ENCODE data around the gene VPS33A.
A peak's percentile ranks its signal among the peaks of the same experiment; 100 is the strongest.

VPS33A gene

DNA sequence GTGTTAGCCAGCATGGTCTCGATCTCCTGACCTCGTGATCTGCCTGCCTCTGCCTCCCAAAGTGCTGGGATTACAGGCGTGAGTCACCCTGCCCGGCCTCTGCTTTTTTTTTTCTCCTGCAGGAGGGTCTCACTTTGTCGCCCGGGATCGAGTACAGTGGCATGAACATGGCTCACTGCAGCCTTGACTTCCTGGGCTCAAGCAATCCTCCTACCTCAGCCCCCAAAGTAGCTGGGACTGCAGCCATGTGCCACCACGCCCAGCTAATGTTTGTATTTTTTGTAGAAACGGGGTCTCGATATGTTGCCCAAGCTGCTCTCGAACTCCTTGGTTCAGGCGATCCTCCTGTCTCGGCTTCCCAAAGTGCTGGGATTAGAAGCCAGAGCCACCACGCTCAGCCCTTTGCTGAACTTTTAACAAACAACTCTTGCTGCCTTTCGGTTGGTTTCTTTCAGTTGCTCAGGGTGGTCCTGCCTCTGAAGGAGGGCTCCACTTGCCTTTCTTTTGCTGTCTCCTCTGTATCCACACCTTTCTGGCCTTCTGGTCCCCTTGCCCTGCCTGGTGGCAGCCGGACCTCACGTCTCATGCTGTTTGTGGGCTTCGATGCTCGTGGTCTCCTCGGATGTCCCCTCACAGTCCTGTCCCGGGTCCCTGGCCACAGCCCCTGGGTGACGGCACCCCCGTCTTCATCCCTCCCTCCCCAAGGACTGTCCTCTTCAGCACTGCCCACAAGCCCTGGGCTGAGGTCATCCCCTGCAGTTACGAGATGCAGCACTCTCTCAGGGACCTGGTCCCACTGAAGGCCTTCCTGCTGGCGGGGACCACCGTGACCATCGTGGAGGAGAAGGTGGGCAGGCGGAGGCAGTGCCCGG, 66.6 kb downstream of the VPS33A start:
- Histone ChIP-seq H3K4me1 (ENCODE audit: insufficient read depth, low read length, severe bottlenecking) (peaks cover 43% of the 10 kb centered on the region), H3K36me3 (ENCODE audit: insufficient read depth, low read length) (peaks cover 6% of the 10 kb centered on the region; the same call in 1 of the 2 replicates), H3K27ac (ENCODE audit: low read depth, low read length, poor library complexity, severe bottlenecking) (no peak overlapping the region), H3K79me2 (ENCODE audit: insufficient read depth, low read length) (no peaks in the 10 kb centered on the region), H3K9ac (ENCODE audit: low read length) (no peak overlapping the region), H2AFZ (ENCODE audit: low read length) (no peak overlapping the region), H3K9me3 (ENCODE audit: low read length) (peaks cover 13% of the 10 kb centered on the region; the same call in 1 of the 2 replicates), H3K4me3 (ENCODE audit: low read depth, low read length, poor library complexity, severe bottlenecking) (no peak overlapping the region), H3K27me3 (ENCODE audit: insufficient read depth, low read length) (no peaks in the 10 kb centered on the region; the same call in 1 of the 2 replicates), H3K9me2 (ENCODE audit: low read depth, low read length) (no peaks in the 10 kb centered on the region), H4K20me1 (ENCODE audit: insufficient read depth, low read length) (no peaks in the 10 kb centered on the region), H3F3A (ENCODE audit: insufficient read depth, low read length) (no peaks in the 10 kb centered on the region), H3K4me2 (ENCODE audit: low read length) (no peak overlapping the region)
- no peak for TF ChIP-seq EZH2 (IDR thresholded peaks at IDR 0.05; ENCODE audit: borderline replicate concordance, low read length)
- TF ChIP-seq CTCF (IDR thresholded peaks at IDR 0.05; ENCODE audit: low read length): no peak

GRCh38 chr12:122197612-122197966, 68.7 kb downstream of the VPS33A start:
- Histone ChIP-seq H3K9me3 (ENCODE audit: low read length) (peaks cover 16% of the 10 kb centered on the region; the same call in 1 of the 2 replicates), H3K9me2 (ENCODE audit: low read depth, low read length) (no peaks in the 10 kb centered on the region), H3K27me3 (ENCODE audit: insufficient read depth, low read length) (no peaks in the 10 kb centered on the region; the same call in 1 of the 2 replicates), H3K9ac (ENCODE audit: low read length) (peak overlapping the region; percentile 51; the same call in 1 of the 2 replicates), H3K4me1 (ENCODE audit: insufficient read depth, low read length, severe bottlenecking) (peaks cover 28% of the 10 kb centered on the region), H3K4me3 (ENCODE audit: low read depth, low read length, poor library complexity, severe bottlenecking) (peak overlapping the region; percentile 51), H3K27ac (ENCODE audit: low read depth, low read length, poor library complexity, severe bottlenecking) (peak overlapping the region; percentile 80), H2AFZ (ENCODE audit: low read length) (no peak overlapping the region), H3K4me2 (ENCODE audit: low read length) (peak overlapping the region; percentile 74), H3F3A (ENCODE audit: insufficient read depth, low read length) (no peaks in the 10 kb centered on the region), H4K20me1 (ENCODE audit: insufficient read depth, low read length) (no peaks in the 10 kb centered on the region), H3K36me3 (ENCODE audit: insufficient read depth, low read length) (peaks cover 6% of the 10 kb centered on the region; the same call in 1 of the 2 replicates), H3K79me2 (ENCODE audit: insufficient read depth, low read length) (no peaks in the 10 kb centered on the region)
- TF ChIP-seq CTCF (IDR thresholded peaks at IDR 0.05; ENCODE audit: low read length) (no peak), EZH2 (IDR thresholded peaks at IDR 0.05; ENCODE audit: borderline replicate concordance, low read length) (no peak)

DNA sequence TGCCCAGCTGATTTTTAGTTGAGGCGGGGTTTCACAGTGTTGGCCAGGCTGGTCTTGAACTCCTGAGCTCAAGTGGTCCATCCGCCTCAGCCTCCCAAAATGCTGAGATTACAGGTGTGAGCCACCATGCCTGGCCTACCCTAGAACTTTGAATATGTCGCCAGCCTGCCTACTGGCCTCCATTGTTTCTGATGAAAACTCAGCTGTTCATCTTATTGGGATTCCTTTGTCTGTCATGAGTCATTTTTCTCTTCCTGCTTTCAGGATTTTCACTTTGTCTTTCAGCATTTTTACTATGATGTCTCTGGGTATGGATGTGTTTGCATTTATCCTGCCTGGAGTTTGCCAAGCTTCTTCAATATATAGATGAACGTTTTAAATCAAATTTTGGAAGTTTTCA, 70.9 kb downstream of the VPS33A start:
- Histone ChIP-seq H3K9me2 (ENCODE audit: low read depth, low read length) (no peaks in the 10 kb centered on the region), H3K36me3 (ENCODE audit: insufficient read depth, low read length) (peaks cover 6% of the 10 kb centered on the region; the same call in 1 of the 2 replicates), H3K79me2 (ENCODE audit: insufficient read depth, low read length) (no peaks in the 10 kb centered on the region), H3K9me3 (ENCODE audit: low read length) (peaks cover 16% of the 10 kb centered on the region; the same call in 1 of the 2 replicates), H3K4me3 (ENCODE audit: low read depth, low read length, poor library complexity, severe bottlenecking) (no peak overlapping the region), H3K4me2 (ENCODE audit: low read length) (no peak overlapping the region), H3K27ac (ENCODE audit: low read depth, low read length, poor library complexity, severe bottlenecking) (no peak overlapping the region), H3K4me1 (ENCODE audit: insufficient read depth, low read length, severe bottlenecking) (peaks cover 26% of the 10 kb centered on the region), H2AFZ (ENCODE audit: low read length) (no peak overlapping the region), H3F3A (ENCODE audit: insufficient read depth, low read length) (no peaks in the 10 kb centered on the region), H3K9ac (ENCODE audit: low read length) (no peak overlapping the region), H4K20me1 (ENCODE audit: insufficient read depth, low read length) (no peaks in the 10 kb centered on the region), H3K27me3 (ENCODE audit: insufficient read depth, low read length) (no peaks in the 10 kb centered on the region; the same call in 1 of the 2 replicates)
- no peak for TF ChIP-seq CTCF (IDR thresholded peaks at IDR 0.05; ENCODE audit: low read length)
- TF ChIP-seq EZH2 (IDR thresholded peaks at IDR 0.05; ENCODE audit: borderline replicate concordance, low read length): no peak
